ACC112 (cell line): ENCODE measurements around the gene TICAM2.
A peak's percentile ranks its signal among the peaks of the same experiment; 100 is the strongest.

Source experiments
- H2AFZ ChIP-seq: fragments of 200-600 bp; sonication (generic); one replicate; pipeline ENCODE4 v1.6.0; 2017; ENCODE audit warnings: antibody characterized with exemption, low read length; ENCODE audit not compliant: unreplicated experiment
- H3K27ac ChIP-seq: fragments of 200-600 bp; sonication (generic); 2 replicates; pipeline ENCODE4 v1.5.1; 2014; ENCODE audit warnings: low read depth, mild to moderate bottlenecking, antibody characterized with exemption, low read length, moderate library complexity
- H3K27me3 ChIP-seq: fragments of 200-600 bp; sonication (generic); 2 replicates; pipeline ENCODE4 v1.6.1; 2014; ENCODE audit warnings: mild to moderate bottlenecking, antibody characterized with exemption, low read length, moderate library complexity, mixed read lengths; ENCODE audit not compliant: insufficient read depth
- H3K36me3 ChIP-seq: fragments of 200-600 bp; sonication (generic); 2 replicates; pipeline ENCODE4 v1.6.1; 2016; ENCODE audit warnings: mild to moderate bottlenecking, antibody characterized with exemption, low read length, moderate library complexity, mixed read lengths; ENCODE audit not compliant: insufficient read depth
- H3K4me1 ChIP-seq: fragments of 200-600 bp; sonication (generic); one replicate; pipeline ENCODE4 v1.6.1; 2016; ENCODE audit warnings: low read length, mixed read lengths; ENCODE audit not compliant: insufficient read depth, unreplicated experiment, control insufficient read depth
- H3K4me3 ChIP-seq: fragments of 200-600 bp; sonication (generic); 2 replicates; pipeline ENCODE4 v1.5.1; 2014; ENCODE audit warnings: mild to moderate bottlenecking, low read depth, low read length
- H3K79me2 ChIP-seq: fragments of 200-600 bp; sonication (generic); one replicate; pipeline ENCODE4 v1.6.0; 2016; ENCODE audit warnings: low read length; ENCODE audit not compliant: control insufficient read depth, unreplicated experiment, insufficient read depth

The TICAM2 gene

DNA sequence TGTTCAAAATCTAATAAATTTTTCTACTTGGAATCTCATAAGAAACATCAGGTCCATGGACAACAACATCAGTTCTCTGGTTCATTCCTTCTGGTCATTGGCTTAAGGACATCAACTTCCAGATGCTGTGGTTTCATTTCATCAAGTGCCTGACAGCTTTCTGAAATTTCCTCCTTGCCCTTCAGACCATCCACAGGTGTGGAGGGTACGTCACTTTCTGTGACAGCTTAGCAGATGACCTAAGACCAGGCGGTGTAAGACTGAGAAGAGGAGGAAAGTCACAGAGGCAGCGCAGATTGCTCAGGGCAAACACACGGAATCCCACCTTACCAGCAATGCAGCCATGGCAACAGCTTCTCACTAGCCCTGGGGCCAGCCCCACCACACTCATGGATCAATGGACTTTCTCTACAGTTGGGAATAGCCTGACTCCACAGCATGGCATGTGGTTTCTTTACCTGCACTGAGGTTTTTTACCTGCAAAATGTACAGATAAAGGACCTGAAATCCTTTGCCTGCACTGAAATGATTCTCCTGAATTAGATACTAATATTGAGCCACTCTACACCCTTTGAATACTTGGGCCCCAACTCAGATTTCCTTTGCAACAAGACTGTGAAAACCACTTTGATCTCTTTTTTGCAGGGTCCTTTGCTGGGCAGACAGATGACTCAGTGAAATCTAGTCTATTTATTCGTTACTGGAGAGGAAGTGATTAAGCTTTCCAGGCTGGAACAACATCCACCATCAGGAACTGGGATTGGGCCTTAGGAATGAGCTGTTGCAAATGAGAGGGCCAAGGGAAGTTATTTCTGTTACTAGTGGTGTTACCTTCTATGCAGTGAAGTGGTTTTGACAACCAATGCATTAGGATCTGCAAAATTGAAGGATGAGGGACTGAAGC is 26.9 kb downstream of the TICAM2 start:
- no peak overlapping the region; the same call in 1 of the 2 replicates for H3K4me3 ChIP-seq
- peaks cover 9% of the 10 kb centered on the region for H3K79me2 ChIP-seq
- peaks cover 54% of the 10 kb centered on the region for H3K4me1 ChIP-seq
- no peak overlapping the region for H2AFZ ChIP-seq
- peaks cover 15% of the 10 kb centered on the region; the same call in 1 of the 2 replicates for H3K36me3 ChIP-seq
- peak overlapping the region; percentile 58 for H3K27ac ChIP-seq
- no peaks in the 10 kb centered on the region for H3K27me3 ChIP-seq

DNA sequence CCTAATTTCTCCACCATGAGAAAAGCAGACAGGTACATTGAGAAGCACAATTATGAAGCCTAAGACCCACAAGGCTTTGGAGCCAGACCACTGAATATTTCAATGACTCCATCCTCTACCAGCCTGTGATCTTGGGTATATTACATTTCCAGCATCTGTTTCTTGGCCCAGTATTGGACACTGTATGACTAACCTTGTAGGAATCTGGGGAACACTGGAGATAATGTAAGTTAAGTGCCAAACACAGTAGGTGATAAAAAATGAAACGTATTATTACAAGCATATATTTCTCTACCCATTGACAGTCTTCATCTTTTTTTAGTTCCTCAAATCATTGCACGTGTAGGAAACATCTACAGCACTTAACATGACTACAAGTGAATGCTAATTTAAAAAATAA is 29.1 kb downstream of the TICAM2 start:
- no peak overlapping the region for H3K4me3 ChIP-seq
- peaks cover 4% of the 10 kb centered on the region; the same call in 1 of the 2 replicates for H3K36me3 ChIP-seq
- H3K27me3 ChIP-seq: no peaks in the 10 kb centered on the region

DNA sequence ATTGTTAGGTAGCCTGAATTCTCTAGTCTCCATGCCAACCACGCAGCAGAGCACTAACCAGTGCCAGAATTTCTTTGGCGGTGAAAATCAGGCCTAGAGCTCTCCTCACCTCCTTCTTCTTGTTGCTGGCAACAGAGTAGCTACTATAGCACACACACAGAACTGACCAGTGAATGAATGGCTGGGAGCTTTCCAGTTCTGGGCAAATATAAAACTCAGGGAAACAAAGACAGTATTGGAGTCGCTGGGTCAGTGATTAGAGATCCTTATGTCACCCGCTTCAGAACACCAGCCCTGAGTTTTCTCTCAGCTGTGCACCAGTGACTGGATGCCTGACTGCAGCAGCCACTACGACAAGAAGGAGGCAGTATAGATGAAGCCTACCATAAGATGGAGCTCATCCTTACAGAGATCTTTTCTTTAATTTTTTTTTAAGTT is 30.8 kb downstream of the TICAM2 start:
- Histone ChIP-seq H3K27ac (no peak overlapping the region), H3K4me3 (no peak overlapping the region), H3K79me2 (no peaks in the 10 kb centered on the region), H3K4me1 (peaks cover 35% of the 10 kb centered on the region), H2AFZ (no peak overlapping the region), H3K27me3 (no peaks in the 10 kb centered on the region), H3K36me3 (no peaks in the 10 kb centered on the region)

More for the DNA sequence above, 29.1 kb downstream of the TICAM2 start:
- peaks cover 41% of the 10 kb centered on the region for H3K4me1 ChIP-seq
- H3K79me2 ChIP-seq: no peaks in the 10 kb centered on the region
- no peak overlapping the region for H2AFZ ChIP-seq
- no peak overlapping the region for H3K27ac ChIP-seq

DNA sequence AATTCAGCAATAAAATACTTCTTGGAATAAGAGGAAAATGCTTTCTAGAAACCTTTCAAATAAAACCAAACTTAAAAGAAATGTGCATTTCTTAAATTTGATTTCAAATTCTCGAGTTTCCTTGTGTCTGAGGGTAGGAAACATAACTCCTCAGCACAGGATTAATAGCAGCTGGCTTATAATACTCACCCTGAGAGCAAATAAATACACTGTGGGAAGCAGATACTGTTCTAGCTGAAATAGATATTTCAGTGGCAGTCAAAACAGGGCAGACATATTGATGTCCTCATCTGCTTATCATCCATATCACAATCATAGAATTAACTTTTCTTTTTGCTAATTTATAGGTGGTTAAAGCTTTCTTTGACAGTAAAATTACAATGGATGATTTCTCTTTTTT is 33.6 kb downstream of the TICAM2 start:
- H2AFZ ChIP-seq: no peak overlapping the region
- no peak overlapping the region for H3K4me3 ChIP-seq
- H3K36me3 ChIP-seq: no peaks in the 10 kb centered on the region
- no peaks in the 10 kb centered on the region for H3K27me3 ChIP-seq
- H3K4me1 ChIP-seq: peaks cover 13% of the 10 kb centered on the region
- no peaks in the 10 kb centered on the region for H3K79me2 ChIP-seq
- H3K27ac ChIP-seq: no peak overlapping the region

DNA sequence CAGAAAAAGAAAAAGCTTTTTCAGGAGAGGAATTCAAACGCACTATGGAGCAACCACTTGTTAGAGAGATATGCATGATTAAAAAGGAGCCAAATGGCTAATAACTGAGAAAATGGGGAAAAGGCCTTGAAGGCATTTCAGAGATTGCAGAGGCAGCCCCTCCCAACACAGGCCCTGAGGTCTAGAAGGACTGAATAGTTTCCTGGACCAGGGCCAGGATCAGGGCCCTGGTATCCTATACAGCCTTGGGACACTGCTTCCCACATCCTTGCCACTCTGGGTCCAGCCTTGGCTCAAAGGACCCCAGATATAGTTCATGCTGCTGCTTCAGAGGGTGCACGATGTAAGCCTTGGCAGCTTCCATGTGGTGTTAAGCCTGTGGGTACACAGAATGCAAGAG is 37.0 kb downstream of the TICAM2 start:
- H2AFZ ChIP-seq: no peak overlapping the region
- H3K27me3 ChIP-seq: no peaks in the 10 kb centered on the region
- no peaks in the 10 kb centered on the region for H3K36me3 ChIP-seq
- H3K4me1 ChIP-seq: peaks cover 1% of the 10 kb centered on the region
- H3K79me2 ChIP-seq: no peaks in the 10 kb centered on the region
- no peak overlapping the region for H3K27ac ChIP-seq
- H3K4me3 ChIP-seq: no peak overlapping the region

DNA sequence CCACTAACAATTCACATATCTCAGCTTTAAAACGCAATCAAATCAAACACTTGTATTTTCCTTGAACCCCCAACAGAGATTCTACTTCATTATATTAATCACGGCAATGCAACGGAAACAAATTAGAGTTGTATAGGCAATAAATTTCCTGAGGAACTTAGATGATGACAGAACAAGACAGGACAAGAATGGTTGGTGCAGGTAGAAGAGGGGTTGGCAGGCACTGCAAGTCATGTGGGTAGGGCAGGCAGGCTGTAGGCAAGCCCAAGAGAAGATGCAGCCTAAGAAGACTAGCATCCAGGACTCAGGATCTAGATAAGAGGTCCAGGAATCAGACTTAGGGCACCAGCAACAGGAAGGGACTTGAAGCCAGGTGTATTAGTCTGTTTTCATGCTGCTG is 41.1 kb downstream of the TICAM2 start:
- H3K27me3 ChIP-seq: no peaks in the 10 kb centered on the region
- no peaks in the 10 kb centered on the region for H3K36me3 ChIP-seq
- no peak overlapping the region for H2AFZ ChIP-seq
- no peaks in the 10 kb centered on the region for H3K79me2 ChIP-seq
- H3K27ac ChIP-seq: no peak overlapping the region
- H3K4me1 ChIP-seq: peaks cover 31% of the 10 kb centered on the region
- H3K4me3 ChIP-seq: no peak overlapping the region

DNA sequence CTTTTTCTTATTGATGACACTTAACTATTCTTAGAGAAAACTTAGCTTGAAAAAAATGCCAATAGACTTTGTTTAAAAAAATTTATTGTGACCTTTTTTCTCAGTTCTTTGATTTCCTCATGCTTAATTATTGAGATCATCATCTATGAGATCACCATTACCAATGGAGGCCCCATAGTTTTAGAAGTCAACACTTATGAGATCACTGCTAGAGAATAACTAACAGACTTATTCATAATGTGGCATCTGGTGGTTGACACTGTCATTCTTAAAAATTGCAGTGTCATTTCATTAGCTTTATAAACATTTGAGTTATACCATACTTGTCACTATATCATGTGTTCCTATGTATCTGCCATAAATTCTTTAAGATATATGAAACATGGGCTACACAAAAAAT is 42.8 kb downstream of the TICAM2 start:
- Histone ChIP-seq H3K27ac (peak overlapping the region; percentile 81), H3K36me3 (no peaks in the 10 kb centered on the region), H2AFZ (peak overlapping the region; percentile 21), H3K4me1 (peaks cover 31% of the 10 kb centered on the region), H3K27me3 (no peaks in the 10 kb centered on the region), H3K79me2 (no peaks in the 10 kb centered on the region), H3K4me3 (no peak overlapping the region)

DNA sequence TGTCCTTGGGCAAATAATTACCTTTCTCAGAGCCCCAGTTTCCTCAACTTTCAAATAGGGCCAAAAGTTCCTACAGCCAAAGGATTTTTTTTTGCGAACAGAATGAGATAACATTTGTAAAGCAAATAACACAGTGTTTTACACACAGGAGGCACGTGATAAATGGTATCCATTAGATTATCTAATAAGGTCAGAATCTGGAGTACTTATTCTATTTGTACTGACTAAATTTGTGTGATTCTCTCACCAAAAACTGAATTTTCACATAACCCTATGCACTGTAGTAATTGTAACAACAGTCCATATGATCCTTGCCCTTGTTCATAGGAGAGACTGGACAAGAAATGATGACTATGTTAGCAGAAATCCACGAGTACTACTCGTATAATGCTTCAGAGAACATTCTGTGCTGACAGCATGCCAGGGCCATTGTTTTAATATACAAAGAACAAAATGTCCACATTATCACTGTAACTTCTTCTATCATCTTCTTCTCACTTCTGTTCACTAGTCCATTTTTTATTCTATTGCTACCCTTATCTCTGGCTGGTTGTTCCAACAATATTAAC is 43.8 kb downstream of the TICAM2 start:
- Histone ChIP-seq H3K4me3 (no peak overlapping the region), H3K4me1 (peaks cover 31% of the 10 kb centered on the region), H3K36me3 (no peaks in the 10 kb centered on the region), H3K27me3 (no peaks in the 10 kb centered on the region), H3K27ac (peak overlapping the region; percentile 81), H2AFZ (peak overlapping the region; percentile 28), H3K79me2 (no peaks in the 10 kb centered on the region)

DNA sequence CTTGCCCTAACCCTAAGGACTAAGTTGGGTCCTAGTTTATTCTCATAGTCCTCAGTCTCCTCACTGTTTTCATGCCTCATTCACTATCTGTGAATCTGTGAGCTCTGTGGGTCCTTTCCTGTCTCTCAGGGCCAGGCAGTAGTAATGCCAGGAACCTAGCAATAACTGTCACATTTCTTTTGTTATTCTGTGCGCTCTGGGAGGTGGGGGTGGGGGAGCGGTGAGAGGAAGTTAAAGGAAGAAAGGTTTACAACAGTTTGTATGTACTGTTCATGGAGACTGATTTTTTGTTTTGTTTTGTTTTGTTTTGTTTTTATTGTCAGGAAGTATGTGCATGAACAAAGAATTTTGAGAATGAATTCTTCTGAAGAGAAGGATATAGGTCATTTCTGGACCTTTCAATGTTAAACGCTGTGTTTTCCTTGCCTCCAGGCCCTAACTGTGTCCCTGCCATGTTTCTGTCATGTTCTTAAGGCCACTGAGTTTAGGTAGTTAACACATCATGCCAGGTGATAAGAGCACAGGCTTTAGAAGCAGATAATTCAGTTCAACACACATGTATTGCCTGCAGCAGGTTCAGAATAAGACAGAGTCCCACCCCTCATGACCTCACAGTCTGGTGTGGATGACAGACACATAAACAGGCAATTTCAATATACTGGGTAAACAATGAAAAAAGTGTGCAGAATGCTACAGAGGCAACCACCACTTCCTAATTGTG is 44.5 kb downstream of the TICAM2 start:
- Histone ChIP-seq H3K4me1 (peaks cover 31% of the 10 kb centered on the region), H3K79me2 (no peaks in the 10 kb centered on the region), H3K36me3 (no peaks in the 10 kb centered on the region), H2AFZ (peak overlapping the region; percentile 28), H3K27ac (peak overlapping the region; percentile 81), H3K4me3 (no peak overlapping the region), H3K27me3 (no peaks in the 10 kb centered on the region)

DNA sequence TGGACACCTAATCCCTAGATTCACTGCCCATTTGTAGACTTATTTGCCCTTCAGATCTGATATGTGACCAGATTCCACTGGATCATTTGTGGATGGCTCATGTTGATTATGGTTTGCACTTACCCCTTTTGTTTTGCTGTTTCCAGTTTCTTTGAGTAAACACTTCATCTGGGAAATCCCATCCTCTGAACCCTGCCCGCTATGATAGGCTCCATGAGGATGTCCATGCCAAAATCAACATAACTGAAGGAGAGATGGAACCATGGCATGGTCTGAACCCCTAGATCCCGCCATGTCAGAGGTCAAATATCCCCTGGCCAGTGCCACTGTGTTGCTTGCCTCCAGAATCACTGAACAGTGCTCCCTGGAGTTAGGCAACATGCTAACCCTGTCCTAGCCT is 46.0 kb downstream of the TICAM2 start:
- H2AFZ ChIP-seq: no peak overlapping the region
- no peak overlapping the region for H3K4me3 ChIP-seq
- H3K36me3 ChIP-seq: no peaks in the 10 kb centered on the region
- no peaks in the 10 kb centered on the region for H3K27me3 ChIP-seq
- H3K4me1 ChIP-seq: peaks cover 40% of the 10 kb centered on the region
- no peak overlapping the region for H3K27ac ChIP-seq
- no peaks in the 10 kb centered on the region for H3K79me2 ChIP-seq
